Measurements from ENCODE around the gene MAP2K5. TPM values are rescaled to one million over a fixed set of nuclear protein-coding genes. Genes with fewer than 3 reads are reported as not detected.
A peak's percentile ranks its signal among the peaks of the same experiment; 100 is the strongest.

Gene MAP2K5
- total and polyA plus RNA-seq, 7 donors, result 9.8 to 24.0 (median 16.5) TPM

DNA sequence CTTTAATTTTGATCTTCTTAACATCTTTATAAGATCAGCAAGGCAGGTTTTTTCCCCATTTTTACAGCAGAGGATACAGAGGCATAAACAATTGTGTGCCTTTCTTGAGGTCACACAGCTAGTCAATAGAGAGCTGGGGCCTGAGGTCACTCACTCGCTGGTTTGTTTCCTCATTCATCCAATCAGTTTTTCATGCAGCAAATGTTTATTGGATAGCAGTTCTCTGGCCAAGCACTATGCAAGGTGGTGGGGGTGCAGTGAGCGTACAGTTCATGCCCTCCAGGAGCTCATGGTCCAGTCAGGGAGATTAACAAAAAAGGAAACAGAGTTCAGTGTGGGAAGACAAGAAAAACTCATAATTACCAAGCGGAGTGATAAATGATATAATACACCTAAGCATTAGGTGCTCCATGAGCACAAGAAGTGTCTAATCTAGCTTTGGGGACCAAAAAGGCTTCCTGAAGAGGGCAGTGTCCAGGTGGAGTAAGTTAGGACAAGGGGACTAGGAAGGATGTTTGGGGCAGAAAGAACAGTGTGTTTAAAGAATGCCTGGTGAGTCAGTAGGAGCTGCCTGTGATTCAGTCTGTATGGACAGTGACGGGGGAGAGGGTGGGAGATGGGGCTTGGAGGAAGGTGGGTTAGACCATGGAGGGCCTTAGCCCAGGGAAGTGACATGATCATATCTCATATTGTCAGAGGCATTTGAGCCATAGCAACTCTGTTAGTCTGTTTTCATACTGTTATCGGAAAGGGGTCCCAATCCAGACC, 29.3 kb downstream of the MAP2K5 start:
- no peaks in the 10 kb centered on the region for H3K27me3 ChIP-seq (ENCODE audit: insufficient read depth in 3 of 3, low read length in 2 of 3)
- H3K27ac ChIP-seq, result no peak overlapping the region
- H3K4me3 ChIP-seq, result no peak overlapping the region
- peaks cover 6% of the 10 kb centered on the region for H3K4me1 ChIP-seq
- H3K9me3 ChIP-seq, result no peaks in the 10 kb centered on the region
- TF ChIP-seq, protein P1, sequence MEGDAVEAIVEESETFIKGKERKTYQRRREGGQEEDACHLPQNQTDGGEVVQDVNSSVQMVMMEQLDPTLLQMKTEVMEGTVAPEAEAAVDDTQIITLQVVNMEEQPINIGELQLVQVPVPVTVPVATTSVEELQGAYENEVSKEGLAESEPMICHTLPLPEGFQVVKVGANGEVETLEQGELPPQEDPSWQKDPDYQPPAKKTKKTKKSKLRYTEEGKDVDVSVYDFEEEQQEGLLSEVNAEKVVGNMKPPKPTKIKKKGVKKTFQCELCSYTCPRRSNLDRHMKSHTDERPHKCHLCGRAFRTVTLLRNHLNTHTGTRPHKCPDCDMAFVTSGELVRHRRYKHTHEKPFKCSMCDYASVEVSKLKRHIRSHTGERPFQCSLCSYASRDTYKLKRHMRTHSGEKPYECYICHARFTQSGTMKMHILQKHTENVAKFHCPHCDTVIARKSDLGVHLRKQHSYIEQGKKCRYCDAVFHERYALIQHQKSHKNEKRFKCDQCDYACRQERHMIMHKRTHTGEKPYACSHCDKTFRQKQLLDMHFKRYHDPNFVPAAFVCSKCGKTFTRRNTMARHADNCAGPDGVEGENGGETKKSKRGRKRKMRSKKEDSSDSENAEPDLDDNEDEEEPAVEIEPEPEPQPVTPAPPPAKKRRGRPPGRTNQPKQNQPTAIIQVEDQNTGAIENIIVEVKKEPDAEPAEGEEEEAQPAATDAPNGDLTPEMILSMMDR (IDR thresholded peaks at IDR 0.05), result no peak
- DNase-seq (no peak), ATAC-seq (no peak)
- no peaks in the 10 kb centered on the region for H3K36me3 ChIP-seq (ENCODE audit: insufficient read depth in 1 of 2, low read depth in 1 of 2)
- intact Hi-C loops (cut with DNase I), result no loop called here
- 93 to 94% (median 93%) methylated on average over 5 of the region's 5 CpGs for WGBS, 3 donors

- no peak overlapping the region for H3K27ac ChIP-seq
- no peaks in the 10 kb centered on the region for H3K27me3 ChIP-seq (ENCODE audit: insufficient read depth in 3 of 3, low read length in 2 of 3)
- H3K4me3 ChIP-seq, result no peak overlapping the region
- ATAC-seq (no peak), DNase-seq (no peak)
- H3K4me1 ChIP-seq, result peaks cover 9% of the 10 kb centered on the region
- H3K36me3 ChIP-seq (ENCODE audit: insufficient read depth in 1 of 2, low read depth in 1 of 2), result no peaks in the 10 kb centered on the region
- intact Hi-C loops (cut with DNase I), result no loop called here
- 91 to 97% (median 92%) methylated on average over 3 of the region's 3 CpGs for WGBS, 3 donors
- no peaks in the 10 kb centered on the region for H3K9me3 ChIP-seq
- TF ChIP-seq, protein P1 (IDR thresholded peaks at IDR 0.05), result no peak
These were observed 30.7 kb downstream of the MAP2K5 start for GRCh38 chr15:67573194-67573593.

GRCh38 chr15:67575039-67575502, 32.6 kb downstream of the MAP2K5 start:
- Histone ChIP-seq H3K4me3 (no peak overlapping the region), H3K4me1 (peaks cover 11% of the 10 kb centered on the region), H3K27me3 (ENCODE audit: insufficient read depth in 3 of 3, low read length in 2 of 3) (no peaks in the 10 kb centered on the region), H3K27ac (no peak overlapping the region), H3K9me3 (no peaks in the 10 kb centered on the region), H3K36me3 (ENCODE audit: insufficient read depth in 1 of 2, low read depth in 1 of 2) (no peaks in the 10 kb centered on the region)
- ATAC-seq (peak in 1 of 4 donors; percentile 54), DNase-seq (no peak)
- 66 to 84% (median 68%) methylated on average over 4 of the region's 4 CpGs for WGBS, 3 donors
- TF ChIP-seq, protein P1 (IDR thresholded peaks at IDR 0.05), result no peak
- intact Hi-C loops (cut with DNase I), result no loop called here

DNA sequence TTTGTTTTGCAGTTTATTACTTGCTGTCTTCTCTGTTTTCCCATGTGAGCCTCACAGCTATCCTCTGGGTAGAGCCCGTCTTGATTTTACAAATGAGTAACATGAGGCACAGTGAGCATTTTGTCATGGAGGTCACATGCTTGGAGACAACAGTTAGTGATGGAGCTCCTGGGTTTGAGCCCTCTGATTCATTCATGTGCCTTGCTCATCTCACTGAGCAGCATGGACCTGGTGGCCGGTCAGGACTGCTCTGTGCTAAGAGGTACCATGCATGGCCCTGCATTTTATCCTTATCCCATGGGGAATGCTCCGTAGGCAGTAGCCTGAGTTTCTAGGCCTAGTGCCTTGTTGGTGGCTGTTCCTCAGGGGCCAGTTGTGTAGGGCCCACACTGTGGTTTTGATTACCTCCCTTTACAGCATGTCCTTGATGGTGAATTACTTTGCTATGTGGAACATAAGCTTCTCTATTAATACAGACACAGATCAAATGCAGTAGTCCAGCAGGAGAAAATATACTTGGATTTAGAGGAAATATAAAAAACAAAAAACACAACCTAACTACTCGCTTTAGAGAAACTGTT, 35.6 kb downstream of the MAP2K5 start:
- Histone ChIP-seq H3K4me3 (no peak overlapping the region), H3K36me3 (ENCODE audit: insufficient read depth in 1 of 2, low read depth in 1 of 2) (no peaks in the 10 kb centered on the region), H3K9me3 (no peaks in the 10 kb centered on the region), H3K27me3 (ENCODE audit: insufficient read depth in 3 of 3, low read length in 2 of 3) (no peaks in the 10 kb centered on the region), H3K27ac (no peak overlapping the region), H3K4me1 (peaks cover 11% of the 10 kb centered on the region)
- intact Hi-C loops (cut with DNase I), result no loop called here
- 77 to 87% (median 83%) methylated on average over 4 of the region's 4 CpGs for WGBS, 3 donors
- no peak for DNase-seq
- TF ChIP-seq, protein P1 (IDR thresholded peaks at IDR 0.05), result no peak
- peak in 3 of 4 donors; percentile 62 to 79 (median 71) for ATAC-seq

Measured in psoas muscle (tissue), 8 donors.